ENCODE results near the gene NOLC1. TPM values are rescaled to one million over a fixed set of nuclear protein-coding genes. Genes with fewer than 3 reads are reported as not detected.
A peak's percentile ranks its signal among the peaks of the same experiment; 100 is the strongest.

NOLC1 gene
- total RNA-seq (2014; rRNA removed; shearing (Covaris generic)): 31.2 and 41.1 TPM in 2 replicates

GRCh38 chr10:102151774-102152544 is at the start of gene NOLC1:
TSS of gene NOLC1 (plus strand) at chr10:102152389. CDS start at chr10:102152411, 22 bp downstream.
- DNase-seq (ENCODE audit: low read depth): peak; percentile 97

- DNase-seq (ENCODE audit: low read depth): no peak
These were observed 49.8 kb upstream of the NOLC1 start for GRCh38 chr10:102102421-102102820.

GRCh38 chr10:102106998-102107397 is 45.2 kb upstream of the NOLC1 start:
- no peak for DNase-seq (ENCODE audit: low read depth)

- no peak for DNase-seq (ENCODE audit: low read depth)
These were observed 42.7 kb upstream of the NOLC1 start for GRCh38 chr10:102109166-102110116.

- DNase-seq (ENCODE audit: low read depth): no peak
These were observed 40.9 kb upstream of the NOLC1 start for GRCh38 chr10:102111276-102111675.

GRCh38 chr10:102112210-102112817 is 39.9 kb upstream of the NOLC1 start:
- no peak for DNase-seq (ENCODE audit: low read depth)

GRCh38 chr10:102113261-102113955 is 38.8 kb upstream of the NOLC1 start:
- DNase-seq (ENCODE audit: low read depth): peak; percentile 7

GRCh38 chr10:102113956-102114857 is 38.0 kb upstream of the NOLC1 start:
- DNase-seq (ENCODE audit: low read depth): peak; percentile 26

GRCh38 chr10:102114861-102115618 is 37.1 kb upstream of the NOLC1 start:
- DNase-seq (ENCODE audit: low read depth): peak; percentile 83

GRCh38 chr10:102115775-102116174 is 36.4 kb upstream of the NOLC1 start:
- DNase-seq (ENCODE audit: low read depth): no peak

- no peak for DNase-seq (ENCODE audit: low read depth)
These were observed 35.5 kb upstream of the NOLC1 start for GRCh38 chr10:102116656-102117055.

GRCh38 chr10:102117391-102118159 is 34.6 kb upstream of the NOLC1 start:
- DNase-seq (ENCODE audit: low read depth): peak; percentile 81

GRCh38 chr10:102118867-102119266 is 33.3 kb upstream of the NOLC1 start:
- peak; percentile 35 for DNase-seq (ENCODE audit: low read depth)

GRCh38 chr10:102119417-102120141 is 32.6 kb upstream of the NOLC1 start:
- DNase-seq (ENCODE audit: low read depth): peak; percentile 59

- DNase-seq (ENCODE audit: low read depth): peak; percentile 80
These were observed 31.8 kb upstream of the NOLC1 start, which contains the start of gene LDB1 for GRCh38 chr10:102120142-102120990. TSS of gene LDB1 (minus strand) at chr10:102120368. CDS start at chr10:102120110, 258 bp downstream.

- peak; percentile 57 for DNase-seq (ENCODE audit: low read depth)
These were observed 31.0 kb upstream of the NOLC1 start for GRCh38 chr10:102120991-102121738.

All from RPMI7951 (cell line).